ENCODE measurements around the gene HERC2.

Gene HERC2

DNA sequence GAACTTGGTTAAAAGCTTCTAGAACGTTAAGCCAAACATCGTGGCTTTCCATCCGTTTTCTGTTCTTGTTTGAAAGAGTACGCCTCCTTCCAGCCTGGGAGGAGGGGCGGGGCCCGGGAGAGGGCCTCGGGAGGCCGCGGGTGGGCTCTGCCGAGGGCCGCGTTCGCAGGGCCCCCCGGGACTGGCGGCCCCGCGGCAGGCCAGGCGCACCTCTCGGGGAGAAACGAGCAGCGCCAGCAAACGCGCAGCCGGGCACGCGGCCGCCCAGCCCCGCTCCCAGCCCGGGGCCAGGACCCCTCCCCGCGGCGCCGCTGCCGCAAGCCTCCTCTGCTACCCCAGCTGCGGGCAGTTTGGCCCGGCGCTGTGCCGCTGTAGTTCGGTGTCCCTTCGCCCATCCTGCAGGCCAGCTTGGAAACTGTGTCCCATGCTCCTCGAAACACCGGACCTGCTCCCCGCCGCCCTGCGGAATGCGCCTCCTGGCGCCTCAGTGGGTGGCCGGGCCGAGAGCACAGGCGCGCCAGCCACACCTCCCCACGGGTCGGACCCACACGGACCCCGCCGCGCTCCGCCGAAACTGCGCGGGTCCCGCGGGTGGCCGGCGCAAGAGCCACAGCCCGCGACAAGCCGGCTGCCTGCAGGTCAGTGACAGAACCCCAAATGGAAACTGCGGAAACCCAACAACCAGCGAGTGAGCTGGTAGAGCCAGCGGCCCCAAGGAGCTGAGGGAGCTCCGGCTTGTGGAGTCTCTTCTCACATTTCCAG lies 225.1 kb downstream of the HERC2 start:
- no peak for DNase-seq (ENCODE audit: extremely low read depth, low read depth)
- TF ChIP-seq, protein P1, sequence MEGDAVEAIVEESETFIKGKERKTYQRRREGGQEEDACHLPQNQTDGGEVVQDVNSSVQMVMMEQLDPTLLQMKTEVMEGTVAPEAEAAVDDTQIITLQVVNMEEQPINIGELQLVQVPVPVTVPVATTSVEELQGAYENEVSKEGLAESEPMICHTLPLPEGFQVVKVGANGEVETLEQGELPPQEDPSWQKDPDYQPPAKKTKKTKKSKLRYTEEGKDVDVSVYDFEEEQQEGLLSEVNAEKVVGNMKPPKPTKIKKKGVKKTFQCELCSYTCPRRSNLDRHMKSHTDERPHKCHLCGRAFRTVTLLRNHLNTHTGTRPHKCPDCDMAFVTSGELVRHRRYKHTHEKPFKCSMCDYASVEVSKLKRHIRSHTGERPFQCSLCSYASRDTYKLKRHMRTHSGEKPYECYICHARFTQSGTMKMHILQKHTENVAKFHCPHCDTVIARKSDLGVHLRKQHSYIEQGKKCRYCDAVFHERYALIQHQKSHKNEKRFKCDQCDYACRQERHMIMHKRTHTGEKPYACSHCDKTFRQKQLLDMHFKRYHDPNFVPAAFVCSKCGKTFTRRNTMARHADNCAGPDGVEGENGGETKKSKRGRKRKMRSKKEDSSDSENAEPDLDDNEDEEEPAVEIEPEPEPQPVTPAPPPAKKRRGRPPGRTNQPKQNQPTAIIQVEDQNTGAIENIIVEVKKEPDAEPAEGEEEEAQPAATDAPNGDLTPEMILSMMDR (IDR thresholded peaks at IDR 0.05; ENCODE audit: low read depth, low read length, missing control alignments) = no peak
- H3K4me3 ChIP-seq (replicated peaks; ENCODE audit: low read depth, low read length) = peak overlapping the region; percentile 40

DNA sequence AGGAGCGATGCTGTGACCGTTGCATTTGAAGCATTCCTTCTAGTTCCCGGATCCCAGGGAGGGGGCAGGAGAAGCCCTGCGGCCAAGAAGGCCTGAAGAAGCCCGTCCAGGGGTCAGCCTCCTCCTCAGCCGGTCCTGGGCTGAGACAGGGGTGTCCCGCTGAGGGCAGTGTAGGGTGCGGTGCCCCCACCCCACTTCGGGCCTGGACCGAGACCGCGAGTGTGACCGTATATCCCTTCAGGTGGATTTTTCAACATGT lies 225.6 kb downstream of the HERC2 start:
- peak overlapping the region; percentile 40 for H3K4me3 ChIP-seq (replicated peaks; ENCODE audit: low read depth, low read length)
- no peak for DNase-seq (ENCODE audit: extremely low read depth, low read depth)
- TF ChIP-seq, protein P1 (IDR thresholded peaks at IDR 0.05; ENCODE audit: low read depth, low read length, missing control alignments) = no peak

DNA sequence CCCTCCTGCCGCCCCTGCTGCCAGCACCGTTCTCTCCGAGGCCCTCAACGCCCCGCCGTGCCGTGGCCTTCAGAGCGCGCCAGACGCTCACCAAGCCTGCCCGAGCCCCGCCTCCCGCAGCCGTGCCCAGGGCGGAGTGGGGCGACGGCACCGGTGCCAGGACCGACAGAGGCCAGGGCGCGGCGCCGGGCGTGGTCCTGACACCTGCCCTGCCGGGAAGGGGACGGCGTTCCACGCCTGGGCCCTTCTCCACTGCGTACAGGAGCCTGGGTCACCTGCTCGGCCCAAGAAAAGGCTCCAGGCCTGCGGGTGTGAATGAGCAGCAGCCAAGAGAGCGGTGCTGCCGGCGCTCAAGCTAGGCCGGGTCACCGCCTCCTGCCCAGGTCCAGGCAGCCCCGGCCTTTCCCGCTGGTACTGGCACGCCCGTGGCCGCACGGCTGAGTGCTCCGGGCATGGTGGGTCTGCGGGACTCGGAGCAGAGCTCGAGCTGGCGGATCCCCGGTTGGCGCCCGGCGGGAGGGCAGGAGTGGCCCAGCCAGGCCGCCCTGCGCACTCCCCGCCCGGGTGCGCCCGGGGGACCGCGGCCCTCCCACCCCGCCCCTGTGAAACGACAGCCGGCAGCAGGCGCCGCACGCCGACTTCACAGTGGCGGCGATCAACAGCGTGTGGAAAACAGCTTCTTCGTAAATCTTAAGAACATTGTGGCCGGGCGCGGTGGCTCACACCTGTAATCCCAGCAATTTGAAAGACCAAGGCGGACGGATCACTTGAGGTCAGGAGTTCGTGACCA lies 227.1 kb downstream of the HERC2 start:
- no peak for DNase-seq (ENCODE audit: extremely low read depth, low read depth)
- TF ChIP-seq, protein P1 (IDR thresholded peaks at IDR 0.05; ENCODE audit: low read depth, low read length, missing control alignments) = no peak
- no peak overlapping the region for H3K4me3 ChIP-seq (replicated peaks; ENCODE audit: low read depth, low read length)

GRCh38 chr15:28093752-28094535 lies 228.0 kb downstream of the HERC2 start:
- no peak overlapping the region for H3K4me3 ChIP-seq (replicated peaks; ENCODE audit: low read depth, low read length)
- TF ChIP-seq, protein P1 (IDR thresholded peaks at IDR 0.05; ENCODE audit: low read depth, low read length, missing control alignments) = no peak
- DNase-seq (ENCODE audit: extremely low read depth, low read depth) = no peak

DNA sequence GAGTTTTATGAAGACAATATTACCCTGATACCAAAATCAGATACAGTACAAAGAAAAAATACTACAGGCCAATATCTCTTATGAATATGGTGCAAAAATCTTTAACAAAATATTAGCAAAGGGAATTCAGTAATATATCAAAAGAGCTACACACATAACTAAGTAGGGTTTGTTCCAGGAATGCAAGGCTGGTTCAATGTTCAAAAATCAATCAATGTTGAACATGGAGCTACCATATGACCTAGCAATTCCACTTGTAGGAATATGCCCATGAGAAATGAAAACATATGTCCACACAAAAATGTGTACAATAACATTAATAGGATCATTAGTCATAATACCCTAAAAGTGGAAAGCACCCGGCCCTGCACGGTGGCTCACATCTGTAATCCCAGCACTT lies 230.7 kb downstream of the HERC2 start:
- H3K4me3 ChIP-seq (replicated peaks; ENCODE audit: low read depth, low read length) = no peak overlapping the region
- TF ChIP-seq, protein P1 (IDR thresholded peaks at IDR 0.05; ENCODE audit: low read depth, low read length, missing control alignments) = no peak
- DNase-seq (ENCODE audit: extremely low read depth, low read depth) = no peak

GRCh38 chr15:28086175-28086703 lies 235.7 kb downstream of the HERC2 start:
- peak; percentile 15 for DNase-seq (ENCODE audit: extremely low read depth, low read depth)
- no peak overlapping the region for H3K4me3 ChIP-seq (replicated peaks; ENCODE audit: low read depth, low read length)
- TF ChIP-seq, protein P1 (IDR thresholded peaks at IDR 0.05; ENCODE audit: low read depth, low read length, missing control alignments) = peak; percentile 83

Data from HFF-Myc (cell line).